Natural killer cell (primary cell): ENCODE measurements around the gene GPHN. TPM values are rescaled to one million over a fixed set of nuclear protein-coding genes. Genes with fewer than 3 reads are reported as not detected.

ENCODE experiments used
- ATAC-seq, 3 donors: fragments of 150-1000 bp in 2 of 3; fragments of 200-7000 bp in 1 of 3; cut with Tn5 transposase; 1 replicate in 1 of 3; 2 replicates in 2 of 3; pipeline ENCODE4 v1.10.0; 2021; ENCODE audit warnings: mild to moderate bottlenecking in 2 of 3, moderate library complexity in 2 of 3
- DNase-seq, 2 donors: peaks; one replicate each; pipeline versions ENCODE4 v3.0.0 to v3.0.0-alpha.2; 2013 to 2021; ENCODE audit warnings: mixed read lengths in 1 of 2
- H3K27ac ChIP-seq: one replicate; pipeline ENCODE4 v1.5.1; 2013; ENCODE audit warnings: mild to moderate bottlenecking, low read length
- H3K27me3 ChIP-seq: one replicate; pipeline ENCODE4 v1.6.1; 2013; ENCODE audit warnings: low read length; ENCODE audit not compliant: control insufficient read depth, insufficient read depth
- H3K36me3 ChIP-seq: one replicate; pipeline ENCODE4 v1.6.1; 2013; ENCODE audit warnings: low read length; ENCODE audit not compliant: control insufficient read depth, insufficient read depth
- H3K4me1 ChIP-seq: one replicate; pipeline ENCODE4 v1.6.1; 2013; ENCODE audit warnings: low read length; ENCODE audit not compliant: control insufficient read depth, insufficient read depth
- H3K4me3 ChIP-seq: one replicate; pipeline ENCODE4 v1.5.1; 2013; ENCODE audit warnings: low read length
- H3K9me3 ChIP-seq: one replicate; pipeline ENCODE4 v1.6.1; 2013; ENCODE audit warnings: low read length; ENCODE audit not compliant: control insufficient read depth, insufficient read depth
- H3K27ac Mint-ChIP-seq, 2 donors: one replicate each; pipeline ENCODE4 v1.8.0; 2022; ENCODE audit warnings: mild to moderate bottlenecking in 2 of 2, mixed read lengths in 2 of 2, moderate library complexity in 1 of 2
- H3K27me3 Mint-ChIP-seq, 2 donors: one replicate each; pipeline ENCODE4 v1.8.0; 2022; ENCODE audit warnings: low read depth in 2 of 2, mixed read lengths in 2 of 2
- H3K36me3 Mint-ChIP-seq: one replicate; pipeline ENCODE4 v1.8.0; 2022; ENCODE audit warnings: mixed read lengths
- H3K4me1 Mint-ChIP-seq, 2 donors: one replicate each; pipeline ENCODE4 v1.8.0; 2022; ENCODE audit warnings: mixed read lengths in 2 of 2
- H3K4me3 Mint-ChIP-seq: one replicate; pipeline ENCODE4 v1.8.0; 2022; ENCODE audit warnings: mild to moderate bottlenecking, moderate library complexity, mixed read lengths
- H3K9me3 Mint-ChIP-seq, 2 donors: one replicate each; pipeline ENCODE4 v1.8.0; 2022; ENCODE audit warnings: mixed read lengths in 2 of 2
- WGBS: methylation state at CpG from one replicate; pipeline ENCODE4 v1.1.7; 2013; ENCODE audit warnings: missing lambda C conversion rate; ENCODE audit not compliant: insufficient coverage; 5-methylcytosine and 5-hydroxymethylcytosine counted together
- intact Hi-C: fragments of 100-400 bp; cut with micrococcal nuclease; formaldehyde crosslinking; loops from one replicate; pipeline ENCODE4 v1.14.2; 2022
- total RNA-seq, 4 donors: library from RNA; stranded (reverse); fragments of 120-200 nt in 1 of 4; gene quantifications; one replicate each; pipeline versions ENCODE4 v1.2.3 to v1.2.4, GENCODE V29; 2013 to 2022
- TF ChIP-seq, protein P1 (sequence below): fragments of 200-600 bp; IDR thresholded peaks from one replicate; pipeline ENCODE4 v1.8.0; 2022; ENCODE audit warnings: antibody characterized with exemption

Gene GPHN
- total RNA-seq, 3 donors from 2014 or later (not counting 1 experiment from before 2014, with no cell fraction given), result 6.3 to 9.4 (median 8.7) TPM

DNA sequence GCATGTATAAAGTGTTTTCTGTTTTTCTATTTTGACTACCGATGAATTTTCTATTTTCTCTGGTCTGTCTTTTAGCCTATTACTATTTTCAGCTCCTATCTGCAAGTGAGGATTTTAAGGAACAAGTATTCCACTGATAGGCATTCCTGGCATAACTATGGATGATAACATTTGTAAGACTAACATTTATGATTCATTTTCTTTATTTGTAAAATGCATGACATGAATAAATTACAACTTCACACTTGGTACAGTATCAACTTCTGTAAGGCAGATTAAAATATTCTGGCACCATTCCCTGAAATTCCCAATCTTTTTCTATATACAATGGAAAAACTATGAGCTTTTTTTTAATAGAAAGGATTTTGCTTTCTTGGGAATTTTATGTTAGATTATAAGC is 560.3 kb downstream of the GPHN start:
- Histone ChIP-seq H3K4me3 (no peak overlapping the region), H3K27me3 (no peaks in the 10 kb centered on the region), H3K27ac (no peak overlapping the region), H3K36me3 (no peaks in the 10 kb centered on the region), H3K4me1 (no peaks in the 10 kb centered on the region), H3K9me3 (no peaks in the 10 kb centered on the region)
- Mint-ChIP-seq H3K4me1 (no peaks in the 10 kb centered on the region), H3K36me3 (no peaks in the 10 kb centered on the region), H3K4me3 (no peak overlapping the region), H3K9me3 (peaks cover 2 to 9% of the 10 kb centered on the region in 2 donors), H3K27me3 (no peaks in the 10 kb centered on the region), H3K27ac (no peak overlapping the region)
- intact Hi-C loops, result no loop called here
- DNase-seq (no peak), ATAC-seq (no peak)
- WGBS, result no CpG with 5 or more reads among the region's 1 CpG
- TF ChIP-seq, protein P1, sequence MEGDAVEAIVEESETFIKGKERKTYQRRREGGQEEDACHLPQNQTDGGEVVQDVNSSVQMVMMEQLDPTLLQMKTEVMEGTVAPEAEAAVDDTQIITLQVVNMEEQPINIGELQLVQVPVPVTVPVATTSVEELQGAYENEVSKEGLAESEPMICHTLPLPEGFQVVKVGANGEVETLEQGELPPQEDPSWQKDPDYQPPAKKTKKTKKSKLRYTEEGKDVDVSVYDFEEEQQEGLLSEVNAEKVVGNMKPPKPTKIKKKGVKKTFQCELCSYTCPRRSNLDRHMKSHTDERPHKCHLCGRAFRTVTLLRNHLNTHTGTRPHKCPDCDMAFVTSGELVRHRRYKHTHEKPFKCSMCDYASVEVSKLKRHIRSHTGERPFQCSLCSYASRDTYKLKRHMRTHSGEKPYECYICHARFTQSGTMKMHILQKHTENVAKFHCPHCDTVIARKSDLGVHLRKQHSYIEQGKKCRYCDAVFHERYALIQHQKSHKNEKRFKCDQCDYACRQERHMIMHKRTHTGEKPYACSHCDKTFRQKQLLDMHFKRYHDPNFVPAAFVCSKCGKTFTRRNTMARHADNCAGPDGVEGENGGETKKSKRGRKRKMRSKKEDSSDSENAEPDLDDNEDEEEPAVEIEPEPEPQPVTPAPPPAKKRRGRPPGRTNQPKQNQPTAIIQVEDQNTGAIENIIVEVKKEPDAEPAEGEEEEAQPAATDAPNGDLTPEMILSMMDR, result no peak

DNA sequence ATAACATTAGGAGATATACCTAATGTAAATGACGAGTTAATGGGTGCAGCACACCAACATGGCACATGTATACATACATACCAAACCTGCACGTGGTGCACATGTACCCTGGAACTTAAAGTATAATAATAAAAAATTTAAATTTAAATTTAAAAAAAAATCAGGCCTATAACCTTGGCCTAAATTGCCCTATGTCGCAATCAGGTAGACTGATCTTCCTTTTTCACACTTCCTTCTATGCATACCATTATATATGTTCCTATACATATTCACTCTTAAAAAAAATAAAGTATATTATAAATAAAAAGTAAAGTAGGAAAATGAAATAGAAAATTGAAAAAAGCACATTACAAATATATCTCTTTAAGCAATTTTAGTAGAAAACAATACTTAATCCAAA is 563.6 kb downstream of the GPHN start:
- no peaks in the 10 kb centered on the region for H3K36me3 ChIP-seq
- DNase-seq (no peak), ATAC-seq (no peak)
- no CpG with 5 or more reads among the region's 3 CpGs for WGBS
- Mint-ChIP-seq H3K9me3 (peaks cover 1 to 2% of the 10 kb centered on the region in 2 donors), H3K27ac (no peak overlapping the region), H3K4me3 (no peak overlapping the region), H3K27me3 (no peaks in the 10 kb centered on the region), H3K36me3 (no peaks in the 10 kb centered on the region), H3K4me1 (no peaks in the 10 kb centered on the region)
- TF ChIP-seq, protein P1, result no peak
- H3K4me1 ChIP-seq, result no peaks in the 10 kb centered on the region
- H3K4me3 ChIP-seq, result no peak overlapping the region
- H3K27ac ChIP-seq, result no peak overlapping the region
- no peaks in the 10 kb centered on the region for H3K27me3 ChIP-seq
- intact Hi-C loops, result no loop called here
- no peaks in the 10 kb centered on the region for H3K9me3 ChIP-seq

DNA sequence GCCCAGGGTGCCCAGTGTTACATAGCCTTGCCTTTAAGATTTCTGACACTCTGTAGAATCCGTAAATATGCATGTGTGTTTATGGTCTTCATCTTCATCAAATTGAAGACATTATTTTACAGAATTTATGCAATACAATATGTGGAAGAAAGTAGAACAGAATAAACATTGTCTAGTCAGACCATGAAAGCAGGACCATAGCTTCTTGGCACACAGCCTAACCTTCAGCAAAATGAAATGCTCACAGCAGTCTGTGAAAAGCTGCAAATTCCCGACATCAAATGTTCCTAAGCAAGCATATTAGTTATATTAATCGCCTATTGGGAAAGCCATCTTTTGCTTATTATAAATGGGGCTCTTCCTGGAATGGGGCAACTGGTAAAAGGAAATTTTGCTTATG is 570.0 kb downstream of the GPHN start:
- H3K36me3 Mint-ChIP-seq, result no peaks in the 10 kb centered on the region

DNA sequence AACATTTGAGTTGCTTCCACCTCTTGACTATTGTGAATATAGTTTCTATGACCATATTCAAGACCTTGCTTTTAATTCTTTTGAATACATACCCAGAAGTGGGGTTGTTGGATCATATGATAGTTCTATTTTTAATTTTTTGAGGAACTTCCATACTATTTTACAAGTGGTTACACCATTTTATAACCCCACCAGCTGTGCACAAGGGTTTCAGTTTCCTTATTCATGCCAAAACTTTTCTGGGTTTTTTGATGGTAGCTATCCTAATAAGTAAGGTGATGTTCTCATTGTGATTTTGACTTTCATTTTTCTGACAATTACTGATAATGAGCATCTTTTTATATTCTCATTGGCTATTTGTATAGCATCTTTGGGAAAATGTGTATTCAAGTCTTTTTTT is 571.9 kb downstream of the GPHN start:
- no peak overlapping the region for H3K27ac Mint-ChIP-seq
- H3K4me3 ChIP-seq, result no peak overlapping the region
- H3K27ac ChIP-seq, result no peak overlapping the region
- no peaks in the 10 kb centered on the region for H3K27me3 Mint-ChIP-seq
- TF ChIP-seq, protein P1, result no peak
- peaks cover 4 to 6% of the 10 kb centered on the region in 2 donors for H3K9me3 Mint-ChIP-seq
- intact Hi-C loops, result no loop called here
- no peaks in the 10 kb centered on the region for H3K36me3 ChIP-seq
- H3K4me1 ChIP-seq, result no peaks in the 10 kb centered on the region
- DNase-seq (no peak), ATAC-seq (no peak)
- no peak overlapping the region for H3K4me3 Mint-ChIP-seq
- H3K27me3 ChIP-seq, result no peaks in the 10 kb centered on the region
- H3K4me1 Mint-ChIP-seq, result no peaks in the 10 kb centered on the region
- H3K36me3 Mint-ChIP-seq, result no peaks in the 10 kb centered on the region
- no peaks in the 10 kb centered on the region for H3K9me3 ChIP-seq

More for the DNA sequence above, 570.0 kb downstream of the GPHN start:
- DNase-seq, result no peak
- no peaks in the 10 kb centered on the region for H3K4me1 ChIP-seq
- intact Hi-C loops, result no loop called here
- TF ChIP-seq, protein P1, result no peak
- Mint-ChIP-seq H3K4me3 (no peak overlapping the region), H3K9me3 (peaks cover 0 to 5% of the 10 kb centered on the region in 2 donors), H3K27ac (no peak overlapping the region), H3K27me3 (no peaks in the 10 kb centered on the region), H3K4me1 (no peaks in the 10 kb centered on the region)
- 94% methylated on average over 2 of the region's 3 CpGs for WGBS
- H3K36me3 ChIP-seq, result no peaks in the 10 kb centered on the region
- H3K27ac ChIP-seq, result no peak overlapping the region
- H3K9me3 ChIP-seq, result no peaks in the 10 kb centered on the region
- no peak overlapping the region for H3K4me3 ChIP-seq
- no peak for ATAC-seq
- no peaks in the 10 kb centered on the region for H3K27me3 ChIP-seq
